ENCODE data around the gene DPP10.

The DPP10 gene

GRCh38 chr2:114805195-114805594, 362.8 kb downstream of the DPP10 start:
- Histone ChIP-seq H3K79me1 (ENCODE audit: low read length) (no peaks in the 10 kb centered on the region), H3K14ac (ENCODE audit: low read length) (no peak overlapping the region), H2BK120ac (ENCODE audit: insufficient read depth, low read length, poor library complexity) (no peak overlapping the region), H3K27ac (ENCODE audit: low read depth, low read length) (no peak overlapping the region), H3K4ac (ENCODE audit: low read depth, low read length) (no peak overlapping the region), H3K18ac (ENCODE audit: low read length) (no peak overlapping the region), H3K27me3 (ENCODE audit: insufficient read depth, low read length) (no peaks in the 10 kb centered on the region), H2AFZ (ENCODE audit: insufficient read depth, low read length, poor library complexity) (no peak overlapping the region), H4K12ac (ENCODE audit: low read depth, low read length) (no peak overlapping the region), H2BK5ac (ENCODE audit: low read depth, low read length, poor library complexity) (no peak overlapping the region), H3K9ac (ENCODE audit: low read length) (no peak overlapping the region), H3K4me2 (ENCODE audit: low read length) (no peak overlapping the region), H3K4me1 (ENCODE audit: control insufficient read depth in 1 of 2, insufficient read depth in 2 of 2, low read length in 2 of 2) (no peaks in the 10 kb centered on the region), H4K8ac (ENCODE audit: low read depth, low read length) (no peak overlapping the region), H4K91ac (ENCODE audit: low read depth, low read length) (no peak overlapping the region), H2BK12ac (ENCODE audit: low read length) (no peak overlapping the region), H2AK5ac (ENCODE audit: low read length) (no peak overlapping the region), H3K23ac (ENCODE audit: low read length) (no peak overlapping the region), H3K4me3 (ENCODE audit: low read depth, low read length) (no peak overlapping the region), H3K36me3 (ENCODE audit: control insufficient read depth in 1 of 2, insufficient read depth in 2 of 2, low read length in 2 of 2) (no peaks in the 10 kb centered on the region), H3K79me2 (ENCODE audit: control insufficient read depth, insufficient read depth, low read length, poor library complexity) (no peaks in the 10 kb centered on the region), H3K9me3 (ENCODE audit: insufficient read depth, low read depth, low read length) (peaks cover 3% of the 10 kb centered on the region)
- no peak for DNase-seq
- WGBS (ENCODE audit: extremely low coverage, insufficient coverage, insufficient read length): no CpG with 5 or more reads among the region's 3 CpGs

GRCh38 chr2:114810092-114810491, 367.7 kb downstream of the DPP10 start:
- Histone ChIP-seq H2AK5ac (ENCODE audit: low read length) (no peak overlapping the region), H3K4me3 (ENCODE audit: low read depth, low read length) (no peak overlapping the region), H4K91ac (ENCODE audit: low read depth, low read length) (no peak overlapping the region), H3K14ac (ENCODE audit: low read length) (no peak overlapping the region), H3K9ac (ENCODE audit: low read length) (no peak overlapping the region), H3K4me2 (ENCODE audit: low read length) (no peak overlapping the region), H3K79me1 (ENCODE audit: low read length) (no peaks in the 10 kb centered on the region), H2BK12ac (ENCODE audit: low read length) (no peak overlapping the region), H3K4me1 (ENCODE audit: control insufficient read depth in 1 of 2, insufficient read depth in 2 of 2, low read length in 2 of 2) (no peaks in the 10 kb centered on the region), H3K4ac (ENCODE audit: low read depth, low read length) (no peak overlapping the region), H3K18ac (ENCODE audit: low read length) (no peak overlapping the region), H2BK120ac (ENCODE audit: insufficient read depth, low read length, poor library complexity) (no peak overlapping the region), H3K9me3 (ENCODE audit: insufficient read depth, low read depth, low read length) (no peaks in the 10 kb centered on the region), H3K27me3 (ENCODE audit: insufficient read depth, low read length) (no peaks in the 10 kb centered on the region), H2AFZ (ENCODE audit: insufficient read depth, low read length, poor library complexity) (no peak overlapping the region), H4K12ac (ENCODE audit: low read depth, low read length) (no peak overlapping the region), H3K23ac (ENCODE audit: low read length) (no peak overlapping the region), H3K79me2 (ENCODE audit: control insufficient read depth, insufficient read depth, low read length, poor library complexity) (no peaks in the 10 kb centered on the region), H3K36me3 (ENCODE audit: control insufficient read depth in 1 of 2, insufficient read depth in 2 of 2, low read length in 2 of 2) (no peaks in the 10 kb centered on the region), H2BK5ac (ENCODE audit: low read depth, low read length, poor library complexity) (no peak overlapping the region), H4K8ac (ENCODE audit: low read depth, low read length) (no peak overlapping the region), H3K27ac (ENCODE audit: low read depth, low read length) (no peak overlapping the region)
- DNase-seq: no peak
- no CpG with 5 or more reads among the region's 5 CpGs for WGBS (ENCODE audit: extremely low coverage, insufficient coverage, insufficient read length)

DNA sequence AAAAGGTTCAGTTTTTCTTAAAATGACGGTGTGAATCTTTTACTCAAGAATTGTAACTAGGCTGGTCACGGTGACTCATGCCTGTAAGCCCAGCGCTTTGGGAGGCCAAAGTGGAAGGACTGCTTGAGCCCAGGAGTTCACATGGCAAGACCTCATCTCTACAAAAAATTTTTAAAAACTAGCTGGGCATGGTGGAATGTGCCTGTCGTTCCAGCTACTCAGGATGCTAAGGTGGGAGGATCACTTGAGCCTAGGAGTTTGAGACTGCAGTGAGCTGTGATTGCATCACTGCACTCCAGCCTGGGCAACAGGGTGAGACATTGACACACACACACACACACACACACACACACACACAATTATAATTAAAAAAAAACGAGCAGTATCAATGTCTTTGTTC, 369.8 kb downstream of the DPP10 start:
- WGBS (ENCODE audit: extremely low coverage, insufficient coverage, insufficient read length): no CpG with 5 or more reads among the region's 5 CpGs
- no peak for DNase-seq
- H3K79me1 ChIP-seq (ENCODE audit: low read length): no peaks in the 10 kb centered on the region

GRCh38 chr2:114814355-114814754, 371.9 kb downstream of the DPP10 start:
- Histone ChIP-seq H3K27me3 (ENCODE audit: insufficient read depth, low read length) (no peaks in the 10 kb centered on the region), H3K9ac (ENCODE audit: low read length) (no peak overlapping the region), H3K9me3 (ENCODE audit: insufficient read depth, low read depth, low read length) (no peaks in the 10 kb centered on the region), H2AFZ (ENCODE audit: insufficient read depth, low read length, poor library complexity) (no peak overlapping the region), H4K12ac (ENCODE audit: low read depth, low read length) (no peak overlapping the region), H3K79me1 (ENCODE audit: low read length) (no peaks in the 10 kb centered on the region), H3K4me2 (ENCODE audit: low read length) (no peak overlapping the region), H3K18ac (ENCODE audit: low read length) (no peak overlapping the region), H4K8ac (ENCODE audit: low read depth, low read length) (no peak overlapping the region), H3K36me3 (ENCODE audit: control insufficient read depth in 1 of 2, insufficient read depth in 2 of 2, low read length in 2 of 2) (no peaks in the 10 kb centered on the region), H2BK12ac (ENCODE audit: low read length) (no peak overlapping the region), H3K79me2 (ENCODE audit: control insufficient read depth, insufficient read depth, low read length, poor library complexity) (no peaks in the 10 kb centered on the region), H3K4ac (ENCODE audit: low read depth, low read length) (no peak overlapping the region), H3K4me1 (ENCODE audit: control insufficient read depth in 1 of 2, insufficient read depth in 2 of 2, low read length in 2 of 2) (no peaks in the 10 kb centered on the region), H3K27ac (ENCODE audit: low read depth, low read length) (no peak overlapping the region), H2BK120ac (ENCODE audit: insufficient read depth, low read length, poor library complexity) (no peak overlapping the region), H2BK5ac (ENCODE audit: low read depth, low read length, poor library complexity) (no peak overlapping the region), H2AK5ac (ENCODE audit: low read length) (no peak overlapping the region), H3K4me3 (ENCODE audit: low read depth, low read length) (no peak overlapping the region), H4K91ac (ENCODE audit: low read depth, low read length) (no peak overlapping the region), H3K23ac (ENCODE audit: low read length) (no peak overlapping the region), H3K14ac (ENCODE audit: low read length) (no peak overlapping the region)
- no peak for DNase-seq
- no CpG with 5 or more reads among the region's 6 CpGs for WGBS (ENCODE audit: extremely low coverage, insufficient coverage, insufficient read length)

More for the DNA sequence above, 369.8 kb downstream of the DPP10 start:
- Histone ChIP-seq H3K4ac (ENCODE audit: low read depth, low read length) (no peak overlapping the region), H2AK5ac (ENCODE audit: low read length) (no peak overlapping the region), H4K91ac (ENCODE audit: low read depth, low read length) (no peak overlapping the region), H3K9ac (ENCODE audit: low read length) (no peak overlapping the region), H3K23ac (ENCODE audit: low read length) (no peak overlapping the region), H3K27me3 (ENCODE audit: insufficient read depth, low read length) (no peaks in the 10 kb centered on the region), H2AFZ (ENCODE audit: insufficient read depth, low read length, poor library complexity) (no peak overlapping the region), H3K36me3 (ENCODE audit: control insufficient read depth in 1 of 2, insufficient read depth in 2 of 2, low read length in 2 of 2) (no peaks in the 10 kb centered on the region), H3K14ac (ENCODE audit: low read length) (no peak overlapping the region), H2BK120ac (ENCODE audit: insufficient read depth, low read length, poor library complexity) (no peak overlapping the region), H2BK12ac (ENCODE audit: low read length) (no peak overlapping the region), H4K12ac (ENCODE audit: low read depth, low read length) (no peak overlapping the region), H4K8ac (ENCODE audit: low read depth, low read length) (no peak overlapping the region), H3K4me2 (ENCODE audit: low read length) (no peak overlapping the region), H3K4me1 (ENCODE audit: control insufficient read depth in 1 of 2, insufficient read depth in 2 of 2, low read length in 2 of 2) (no peaks in the 10 kb centered on the region), H3K79me2 (ENCODE audit: control insufficient read depth, insufficient read depth, low read length, poor library complexity) (no peaks in the 10 kb centered on the region), H3K18ac (ENCODE audit: low read length) (no peak overlapping the region), H3K27ac (ENCODE audit: low read depth, low read length) (no peak overlapping the region), H3K4me3 (ENCODE audit: low read depth, low read length) (no peak overlapping the region), H3K9me3 (ENCODE audit: insufficient read depth, low read depth, low read length) (no peaks in the 10 kb centered on the region), H2BK5ac (ENCODE audit: low read depth, low read length, poor library complexity) (no peak overlapping the region)
